ENCODE data around the gene MYL9. TPM values are rescaled to one million over a fixed set of nuclear protein-coding genes. Genes with fewer than 3 reads are reported as not detected.

Gene MYL9
- total RNA-seq, 1 donor from 2014 or later, result 1,345 TPM

GRCh38 chr20:36527331-36528125 is 13.8 kb upstream of the MYL9 start:
- Histone ChIP-seq H3K9me3 (replicated peaks) (no peaks in the 10 kb centered on the region), H3K27me3 (ENCODE audit: low read depth) (no peaks in the 10 kb centered on the region), H3K4me1 (peaks cover 12% of the 10 kb centered on the region), H3K36me3 (peaks cover 50% of the 10 kb centered on the region), H3K4me3 (no peak overlapping the region), H3K27ac (replicated peaks) (no peak overlapping the region)
- DNase-seq, result no peak
- no peak for TF ChIP-seq CTCF (IDR thresholded peaks at IDR 0.05; ENCODE audit: borderline replicate concordance)
- intact Hi-C loops (cut with micrococcal nuclease), result no loop called here

DNA sequence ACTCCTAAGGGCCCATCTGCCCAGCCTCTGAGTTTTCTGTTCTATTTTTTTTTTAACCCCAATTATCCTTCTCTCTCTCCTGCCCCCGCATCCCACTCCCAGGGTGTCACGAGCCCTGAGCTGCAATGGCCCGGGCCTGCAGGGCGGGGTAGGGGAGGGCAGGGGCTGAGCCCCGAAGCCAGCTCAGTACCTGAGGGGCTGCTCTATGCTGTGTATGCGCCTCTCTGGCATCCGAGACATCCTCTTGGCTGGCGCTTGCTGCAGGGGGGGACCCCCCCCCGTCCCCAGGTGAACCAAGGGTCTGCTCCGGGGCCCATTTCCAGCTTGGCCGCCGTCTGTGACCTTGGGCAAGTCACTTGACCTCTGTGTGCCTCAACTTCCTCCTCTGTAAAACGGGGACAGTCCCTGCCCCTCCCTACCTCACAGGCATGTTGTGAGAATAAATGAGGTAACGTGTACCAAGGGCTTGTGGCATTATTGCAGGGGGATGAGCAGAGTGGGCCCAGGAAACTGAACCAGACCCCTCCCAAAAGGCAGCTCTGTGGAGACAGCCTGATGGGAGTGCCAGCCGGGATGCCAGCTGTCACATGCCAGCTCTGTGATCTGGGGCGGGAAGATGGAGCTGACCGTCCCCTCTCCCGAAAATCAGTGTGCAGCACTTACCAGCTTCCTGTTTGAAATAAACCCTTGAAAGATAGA is 13.0 kb upstream of the MYL9 start:
- Histone ChIP-seq H3K27ac (replicated peaks) (no peak overlapping the region), H3K4me1 (peaks cover 4% of the 10 kb centered on the region), H3K27me3 (ENCODE audit: low read depth) (no peaks in the 10 kb centered on the region), H3K4me3 (no peak overlapping the region), H3K36me3 (peaks cover 50% of the 10 kb centered on the region), H3K9me3 (replicated peaks) (no peaks in the 10 kb centered on the region)
- TF ChIP-seq CTCF (IDR thresholded peaks at IDR 0.05; ENCODE audit: borderline replicate concordance), result no peak
- DNase-seq, result no peak
- intact Hi-C loops (cut with micrococcal nuclease), result no loop called here

- Histone ChIP-seq H3K4me3 (no peak overlapping the region), H3K36me3 (peaks cover 47% of the 10 kb centered on the region), H3K9me3 (replicated peaks) (no peaks in the 10 kb centered on the region), H3K27ac (replicated peaks) (no peak overlapping the region), H3K27me3 (ENCODE audit: low read depth) (no peaks in the 10 kb centered on the region), H3K4me1 (no peaks in the 10 kb centered on the region)
- no peak for DNase-seq
- no peak for TF ChIP-seq CTCF (IDR thresholded peaks at IDR 0.05; ENCODE audit: borderline replicate concordance)
- intact Hi-C loops (cut with micrococcal nuclease), result no loop called here
Measured at GRCh38 chr20:36528875-36529417, 12.4 kb upstream of the MYL9 start.

DNA sequence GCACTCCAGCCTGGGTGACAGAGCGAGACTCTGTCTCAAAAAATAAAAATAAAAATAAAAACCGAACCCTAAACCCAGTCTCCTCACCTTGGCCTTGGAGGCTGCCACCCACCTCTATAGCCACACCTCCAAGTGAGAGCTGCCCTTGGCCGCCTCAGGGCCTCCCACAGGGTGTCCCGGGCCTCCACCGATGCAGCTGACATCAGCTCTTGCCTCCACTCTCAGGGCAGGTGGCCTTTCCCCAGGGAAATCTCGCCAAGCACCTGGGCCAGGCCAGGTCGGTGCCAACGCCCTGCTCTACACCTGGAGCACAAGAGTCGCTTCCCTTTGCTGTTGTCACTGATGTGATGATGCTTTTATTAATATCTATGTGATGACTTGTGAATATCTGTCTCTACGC is 8.9 kb upstream of the MYL9 start:
- no peak overlapping the region for H3K4me3 ChIP-seq
- peaks cover 13% of the 10 kb centered on the region for H3K36me3 ChIP-seq
- intact Hi-C loops (cut with micrococcal nuclease), result no loop called here
- TF ChIP-seq CTCF (IDR thresholded peaks at IDR 0.05; ENCODE audit: borderline replicate concordance), result no peak
- no peaks in the 10 kb centered on the region for H3K4me1 ChIP-seq
- H3K9me3 ChIP-seq (replicated peaks), result no peaks in the 10 kb centered on the region
- DNase-seq, result no peak
- H3K27me3 ChIP-seq (ENCODE audit: low read depth), result no peaks in the 10 kb centered on the region
- H3K27ac ChIP-seq (replicated peaks), result no peak overlapping the region

- no peak for DNase-seq
- Histone ChIP-seq H3K4me3 (no peak overlapping the region), H3K9me3 (replicated peaks) (no peaks in the 10 kb centered on the region), H3K4me1 (peaks cover 3% of the 10 kb centered on the region), H3K36me3 (peaks cover 8% of the 10 kb centered on the region), H3K27me3 (ENCODE audit: low read depth) (no peaks in the 10 kb centered on the region), H3K27ac (replicated peaks) (no peak overlapping the region)
- intact Hi-C loops (cut with micrococcal nuclease), result no loop called here
- no peak for TF ChIP-seq CTCF (IDR thresholded peaks at IDR 0.05; ENCODE audit: borderline replicate concordance)
Measured at GRCh38 chr20:36532822-36533221, 8.5 kb upstream of the MYL9 start.
